Adrenal gland (tissue), 5 donors: ENCODE data around the gene PATL2.
"Not testable (repeated sequence)": the region's sequence is repeated elsewhere in the genome, so short reads cannot be mapped to it uniquely, and the experiment has no call there.

Experiments used
- POLR2A ChIP-seq, 2 donors: fragments of 450-650 bp; IDR thresholded peaks; one replicate each; pipeline ENCODE4 v1.6.1; 2017; ENCODE audit warnings: antibody characterized with exemption in 2 of 2, mild to moderate bottlenecking in 2 of 2, moderate library complexity in 1 of 2
- TF ChIP-seq, protein P1 (sequence below), 6 experiments: fragments of 450-650 bp in 4 of 6; fragments of 200-600 bp in 2 of 6; sonication (generic) in 1 of 6; IDR thresholded peaks; 1 replicate in 5 of 6; 2 replicates in 1 of 6; pipeline versions ENCODE4 v1.5.1 to v1.8.0; 2016 to 2021; ENCODE audit warnings: antibody characterized with exemption in 6 of 6, mild to moderate bottlenecking in 2 of 6, moderate library complexity in 1 of 6
- donor health status: DM: no; HTN: no; CAD: no.

DNA sequence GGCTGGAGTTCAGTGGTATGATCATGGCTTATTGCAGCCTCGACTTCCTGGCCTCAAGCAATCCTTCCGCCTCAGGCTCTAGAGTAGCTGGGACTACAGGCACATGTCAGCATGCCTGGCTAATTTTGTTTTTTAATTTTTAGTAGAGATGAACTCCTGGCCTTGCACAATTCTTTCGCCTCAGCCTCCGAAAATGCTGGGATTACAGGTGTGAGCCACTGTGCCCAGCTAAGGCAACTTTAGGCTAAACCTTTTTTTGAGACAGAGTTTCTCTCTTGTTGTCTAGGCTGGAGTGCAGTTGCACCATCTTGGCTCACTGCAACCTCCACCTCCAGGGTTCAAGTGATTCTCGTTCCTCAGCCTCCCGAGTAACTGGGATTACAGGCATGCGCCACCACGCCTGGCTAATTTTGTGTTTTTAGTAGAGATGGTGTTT, 8.9 kb upstream of the PATL2 start:
- TF ChIP-seq, protein P1, sequence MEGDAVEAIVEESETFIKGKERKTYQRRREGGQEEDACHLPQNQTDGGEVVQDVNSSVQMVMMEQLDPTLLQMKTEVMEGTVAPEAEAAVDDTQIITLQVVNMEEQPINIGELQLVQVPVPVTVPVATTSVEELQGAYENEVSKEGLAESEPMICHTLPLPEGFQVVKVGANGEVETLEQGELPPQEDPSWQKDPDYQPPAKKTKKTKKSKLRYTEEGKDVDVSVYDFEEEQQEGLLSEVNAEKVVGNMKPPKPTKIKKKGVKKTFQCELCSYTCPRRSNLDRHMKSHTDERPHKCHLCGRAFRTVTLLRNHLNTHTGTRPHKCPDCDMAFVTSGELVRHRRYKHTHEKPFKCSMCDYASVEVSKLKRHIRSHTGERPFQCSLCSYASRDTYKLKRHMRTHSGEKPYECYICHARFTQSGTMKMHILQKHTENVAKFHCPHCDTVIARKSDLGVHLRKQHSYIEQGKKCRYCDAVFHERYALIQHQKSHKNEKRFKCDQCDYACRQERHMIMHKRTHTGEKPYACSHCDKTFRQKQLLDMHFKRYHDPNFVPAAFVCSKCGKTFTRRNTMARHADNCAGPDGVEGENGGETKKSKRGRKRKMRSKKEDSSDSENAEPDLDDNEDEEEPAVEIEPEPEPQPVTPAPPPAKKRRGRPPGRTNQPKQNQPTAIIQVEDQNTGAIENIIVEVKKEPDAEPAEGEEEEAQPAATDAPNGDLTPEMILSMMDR (IDR thresholded peaks at IDR 0.05) = not testable (repeated sequence)
- TF ChIP-seq POLR2A (IDR thresholded peaks at IDR 0.05) = not testable (repeated sequence)
